Hematopoietic multipotent progenitor cell treated with erythropoietin and hydrocortisone succinate and interleukin-3 and kit ligand, for 17 days (in vitro differentiated cells): ENCODE measurements around the gene PUM1.
"Not testable (repeated sequence)": the region's sequence is repeated elsewhere in the genome, so short reads cannot be mapped to it uniquely, and the experiment has no call there.

Experiments used
- DNase-seq: peaks from one replicate; pipeline ENCODE4 v3.0.0-alpha.2; 2015; ENCODE audit warnings: low spot score

Gene PUM1

GRCh38 chr1:31065310-31066217, at the start of gene PUM1:
Gene PUM1 (minus strand): TSS chr1:31065717. CDS start chr1:31059566, 6,151 bp downstream.
- DNase-seq, result peak; percentile 97

DNA sequence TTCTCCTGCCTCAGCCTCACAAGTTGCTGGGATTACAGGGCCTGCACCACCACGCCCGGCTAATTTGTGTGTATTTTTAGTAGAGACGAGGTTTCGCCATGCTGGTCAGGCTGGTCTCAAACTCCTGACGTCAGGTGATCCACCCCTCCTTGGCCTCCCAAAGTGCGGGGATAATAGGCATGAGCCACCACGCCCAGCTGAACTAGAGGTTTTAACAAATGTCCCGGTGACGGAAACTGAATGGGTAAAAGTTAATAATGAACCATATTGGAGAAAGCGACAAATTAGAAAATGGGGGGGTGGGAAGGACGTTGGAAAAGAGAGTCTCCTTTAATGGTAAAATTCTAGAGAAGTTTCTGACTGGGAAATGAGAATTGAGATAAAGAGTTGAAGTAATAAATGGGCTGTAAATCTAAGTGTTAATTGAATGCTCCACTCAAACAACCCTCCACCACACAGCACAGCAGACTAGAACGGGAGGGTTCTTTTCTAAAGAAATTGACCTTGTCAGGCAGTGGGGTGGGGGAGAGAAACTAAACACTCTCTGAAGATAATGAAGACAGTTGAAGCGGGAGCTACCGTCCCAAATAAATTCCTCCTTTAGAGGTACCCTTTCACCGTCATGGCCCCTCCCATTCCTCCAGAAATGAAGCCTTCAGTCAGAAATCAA, 46.9 kb upstream of the PUM1 start:
- DNase-seq, result no peak

GRCh38 chr1:31111290-31111951, 45.9 kb upstream of the PUM1 start:
- DNase-seq, result no peak

DNA sequence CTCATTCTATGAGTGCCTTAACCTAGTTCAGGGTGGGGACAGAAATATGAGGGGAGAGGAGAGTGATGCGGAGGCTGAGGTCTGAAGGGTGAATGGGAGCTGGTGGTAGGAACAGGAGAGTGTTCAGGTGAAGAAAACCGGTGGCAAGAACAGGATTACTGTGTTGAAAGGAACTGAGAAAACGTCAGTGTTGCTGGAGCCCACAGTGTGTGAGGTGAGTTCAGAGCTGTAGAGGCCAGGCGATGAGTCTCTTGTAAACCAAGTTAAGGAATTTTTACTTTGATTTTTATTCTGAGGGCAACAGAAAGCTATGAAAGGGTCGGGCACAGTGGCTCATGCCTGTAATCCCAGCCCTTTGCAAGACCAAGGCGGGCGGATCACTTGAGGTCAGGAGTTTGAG, 45.3 kb upstream of the PUM1 start:
- no peak for DNase-seq

GRCh38 chr1:31108861-31109260, 43.3 kb upstream of the PUM1 start:
- no peak for DNase-seq

- DNase-seq, result no peak
Observed at GRCh38 chr1:31105646-31106045, 40.1 kb upstream of the PUM1 start.

- no peak for DNase-seq
Observed at GRCh38 chr1:31102501-31102950, 37.0 kb upstream of the PUM1 start.

DNA sequence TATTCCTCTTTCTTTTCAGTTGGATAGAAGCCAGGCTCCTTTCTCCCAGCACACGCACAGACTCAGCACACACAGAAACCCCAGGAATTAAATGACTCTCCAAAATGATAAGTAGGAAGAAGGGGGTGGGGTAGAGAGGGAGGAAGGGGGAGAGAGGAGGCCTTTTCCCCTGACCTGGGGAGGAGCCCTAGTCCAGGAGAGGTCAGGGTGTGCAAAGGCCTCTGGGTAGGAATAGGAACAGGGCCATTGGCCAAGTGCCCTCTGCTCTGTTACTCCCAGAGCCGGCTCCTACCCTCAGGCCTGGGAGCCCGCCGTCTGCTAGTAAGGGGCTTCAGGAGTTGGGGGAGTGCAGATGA, 35.6 kb upstream of the PUM1 start:
- no peak for DNase-seq

DNA sequence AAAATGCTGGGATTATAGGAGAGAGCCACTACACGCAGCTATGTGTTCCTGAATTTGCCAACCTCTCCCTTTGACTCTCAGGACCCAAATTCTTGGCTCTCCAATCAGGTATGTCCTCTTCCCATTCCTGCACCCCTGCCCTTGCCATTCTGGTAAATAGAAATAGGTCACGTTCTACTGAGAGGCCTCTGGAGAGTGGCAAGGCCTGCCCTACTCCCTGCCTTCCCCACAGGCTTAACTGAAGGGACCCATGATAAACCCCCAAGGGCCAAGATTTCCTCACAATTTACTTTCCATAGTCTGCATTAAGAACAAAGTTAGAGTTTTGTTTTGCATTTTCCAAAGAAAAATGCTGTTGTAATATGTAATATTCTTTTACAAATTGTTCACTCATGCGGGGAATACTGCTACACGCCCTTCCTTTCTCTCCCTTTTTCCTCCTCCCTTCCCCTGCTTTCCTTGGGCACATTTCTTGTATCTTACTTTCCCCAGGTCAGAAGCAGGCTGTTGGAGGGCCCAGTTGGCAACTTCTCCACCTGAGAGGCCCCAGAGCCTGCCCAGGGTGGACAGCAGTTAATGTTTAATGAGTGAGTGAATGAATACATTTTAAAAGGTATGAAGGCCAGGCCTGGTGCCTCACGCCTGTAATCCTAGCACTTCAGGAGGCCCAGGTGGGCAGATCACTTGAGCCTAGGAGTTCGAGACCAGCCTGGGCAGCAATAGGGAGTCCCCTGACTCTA, 33.9 kb upstream of the PUM1 start:
- no peak for DNase-seq

- DNase-seq, result no peak
Observed at GRCh38 chr1:31095985-31096384, 30.5 kb upstream of the PUM1 start.

DNA sequence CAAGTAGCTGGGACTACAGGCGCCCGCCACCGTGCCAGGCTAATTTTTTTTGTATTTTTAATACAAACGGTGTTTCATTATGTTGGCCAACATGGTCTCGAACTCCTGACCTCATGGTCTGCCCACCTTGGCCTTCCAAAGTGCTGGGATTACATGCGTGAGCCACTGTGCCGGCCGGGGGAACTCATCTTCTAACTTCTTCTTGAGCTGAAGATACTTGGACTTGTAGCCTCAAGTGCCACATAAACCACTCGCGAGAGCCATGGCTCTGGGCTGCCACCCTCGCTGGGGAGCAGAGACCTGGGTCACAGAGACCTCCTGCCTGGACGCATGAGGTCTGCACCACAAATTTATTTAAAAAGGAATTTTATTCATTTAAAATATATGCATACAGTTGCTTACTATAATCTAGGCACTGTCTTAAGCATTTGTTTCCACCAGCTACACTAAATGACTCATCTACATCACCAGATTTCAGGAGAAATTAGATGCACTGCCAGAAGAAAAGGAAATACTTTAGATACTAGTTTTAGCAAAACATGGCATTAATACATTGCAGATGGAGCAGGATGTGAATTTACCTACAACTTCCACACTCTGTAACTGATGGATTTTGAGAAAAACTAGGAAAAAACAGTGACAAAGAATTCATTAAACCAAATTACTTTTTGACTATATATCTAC, 29.9 kb upstream of the PUM1 start:
- no peak for DNase-seq

DNA sequence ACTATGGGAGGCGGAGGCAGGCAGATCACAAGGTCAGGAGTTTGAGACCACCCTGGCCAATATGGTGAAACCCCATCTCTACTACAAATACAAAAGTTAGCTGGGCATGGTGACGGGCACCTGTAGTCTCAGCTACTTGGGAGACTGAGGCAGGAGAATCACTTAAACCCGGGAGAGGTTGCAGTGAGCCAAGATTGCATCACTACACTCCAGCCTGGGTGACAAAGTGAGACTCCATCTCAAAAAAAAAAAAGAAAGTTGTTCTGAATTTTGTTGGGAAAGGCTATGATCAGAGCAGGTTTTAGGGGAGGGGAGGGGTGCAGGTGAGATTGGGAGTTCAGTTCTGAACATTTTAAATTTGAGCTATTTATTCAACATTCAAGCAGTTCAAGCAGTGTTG, 22.6 kb upstream of the PUM1 start:
- DNase-seq, result not testable (repeated sequence)

DNA sequence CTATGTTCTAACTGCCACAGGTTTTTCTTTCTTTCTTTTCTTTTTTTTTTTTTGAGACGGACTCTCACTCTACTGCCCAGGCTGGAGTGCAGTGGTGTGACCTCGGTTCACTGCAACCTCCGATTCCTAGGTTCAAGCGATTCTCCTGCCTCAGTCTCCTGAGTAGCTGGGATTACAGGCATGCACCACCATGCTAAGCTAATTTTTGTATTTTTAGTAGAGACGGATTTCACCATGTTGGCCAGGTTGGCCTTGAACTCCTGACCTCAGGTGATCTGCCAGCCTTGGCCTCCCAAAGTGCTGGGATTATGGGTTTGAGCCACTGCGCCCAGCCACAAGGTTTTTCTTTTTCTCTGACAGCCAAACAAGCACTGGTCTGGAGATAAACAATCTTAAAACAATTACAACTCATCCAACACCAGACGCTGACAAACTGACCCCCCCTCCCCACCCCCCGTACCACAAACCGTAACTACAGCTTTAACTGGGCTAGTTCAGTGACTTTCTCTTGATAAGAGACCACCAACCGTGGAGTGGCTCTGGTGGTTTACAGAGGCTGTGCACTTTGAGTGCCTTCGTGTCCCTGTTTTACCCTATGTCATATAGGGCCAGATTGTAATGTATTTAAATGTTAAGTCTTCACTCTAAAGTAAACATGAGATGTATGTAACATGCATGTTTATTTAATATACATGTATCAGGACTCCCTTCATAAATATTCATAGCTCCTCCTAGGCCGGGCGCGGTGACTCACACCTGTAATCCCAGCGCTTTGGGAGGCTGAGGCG, 19.5 kb upstream of the PUM1 start:
- no peak for DNase-seq

DNA sequence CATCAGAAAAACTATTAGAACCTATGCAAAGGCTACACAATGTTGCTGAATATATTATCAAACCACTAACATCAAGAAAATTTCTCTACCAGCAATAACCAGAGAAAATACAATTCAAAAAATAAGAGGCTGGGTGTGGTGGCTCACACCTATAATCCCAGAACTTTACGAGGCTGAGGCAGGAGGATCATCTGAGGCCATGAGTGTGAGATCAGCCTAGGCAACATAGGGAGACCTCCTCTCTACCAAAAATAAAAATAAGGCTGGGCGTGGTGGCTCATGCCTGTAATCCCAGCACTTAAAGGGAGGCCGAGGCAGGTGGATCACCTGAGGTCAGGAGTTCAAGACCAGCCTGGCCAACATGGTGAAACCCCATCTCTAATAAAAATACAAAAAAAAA, 16.9 kb upstream of the PUM1 start:
- no peak for DNase-seq

DNA sequence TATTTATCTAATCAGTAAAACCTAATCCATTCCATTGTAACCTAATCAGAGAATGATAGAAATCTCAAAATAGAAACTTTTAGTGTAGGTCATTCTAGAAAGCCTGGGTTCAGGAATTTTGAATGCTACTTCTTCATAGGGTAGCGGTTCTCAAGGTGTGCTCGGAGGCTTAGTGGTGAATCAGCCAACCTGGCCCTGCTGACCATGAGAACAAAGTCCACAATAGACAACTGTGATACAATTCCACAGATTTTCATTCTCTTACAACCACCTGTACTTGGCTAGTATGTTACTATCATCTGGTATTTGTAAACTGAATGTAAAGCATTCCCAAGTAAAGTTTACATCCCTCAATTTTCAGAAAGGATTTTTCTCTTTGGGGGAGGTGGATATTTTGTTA, 7.5 kb upstream of the PUM1 start:
- DNase-seq, result no peak

- DNase-seq, result peak; percentile 35
Observed at GRCh38 chr1:31072304-31072746, 6.8 kb upstream of the PUM1 start.

- no peak for DNase-seq
Observed at GRCh38 chr1:31069392-31069791, 3.9 kb upstream of the PUM1 start.

- peak; percentile 67 for DNase-seq
Observed at GRCh38 chr1:31064718-31065309, 703 bp downstream of the PUM1 start.

GRCh38 chr1:31064111-31064717, 1.3 kb downstream of the PUM1 start:
- peak; percentile 44 for DNase-seq

- peak; percentile 44 for DNase-seq
Observed at GRCh38 chr1:31063631-31064030, 1.9 kb downstream of the PUM1 start.
